Activated CD4-positive, alpha-beta T cell treated with anti-CD3 and anti-CD28 coated beads, Interleukin-2, amount 10 ng/mL, durations not matched to agents 7 days and 5 days (primary cell): ENCODE data around the gene DBT. TPM values are rescaled to one million over a fixed set of nuclear protein-coding genes. Genes with fewer than 3 reads are reported as not detected.
"Not testable (repeated sequence)": the region's sequence is repeated elsewhere in the genome, so short reads cannot be mapped to it uniquely, and the experiment has no call there.

ENCODE experiments used
- CTCF ChIA-PET: fragments of 350-600 bp; sonication (Branson Sonifier 250); formaldehyde crosslinking; loops from one replicate; lab custom pipeline; 2021; ENCODE audit warnings: antibody characterized with exemption; lab: Charles Lee
- POLR2A ChIA-PET: fragments of 350-600 bp; sonication (Branson Sonifier 250); formaldehyde crosslinking; loops from one replicate; lab custom pipeline; 2021; ENCODE audit warnings: antibody characterized with exemption; lab: Charles Lee
- DNase-seq: peaks from one replicate; pipeline ENCODE4 v3.0.0-alpha.2; 2020
- H3K27ac Mint-ChIP-seq: one replicate; pipeline ENCODE4 v1.8.0; 2021; ENCODE audit warnings: mild to moderate bottlenecking, moderate library complexity, mixed read lengths
- H3K27me3 Mint-ChIP-seq: one replicate; pipeline ENCODE4 v1.8.0; 2021; ENCODE audit warnings: mixed read lengths
- H3K36me3 Mint-ChIP-seq: one replicate; pipeline ENCODE4 v1.8.0; 2021; ENCODE audit warnings: low read depth, mixed read lengths
- H3K4me1 Mint-ChIP-seq: one replicate; pipeline ENCODE4 v1.8.0; 2021; ENCODE audit warnings: mixed read lengths
- H3K4me3 Mint-ChIP-seq: one replicate; pipeline ENCODE4 v1.8.0; 2021; ENCODE audit warnings: mild to moderate bottlenecking, moderate library complexity, mixed read lengths
- H3K9me3 Mint-ChIP-seq: one replicate; pipeline ENCODE4 v1.8.0; 2021; ENCODE audit warnings: mixed read lengths
- total RNA-seq, 2 experiments: library from RNA; stranded (reverse); gene quantifications; one replicate each; pipeline ENCODE4 v1.2.3, GENCODE V29; 2021

DBT gene
- total RNA-seq, 2 experiments from 2014 or later, result 10.3 to 10.7 TPM

DNA sequence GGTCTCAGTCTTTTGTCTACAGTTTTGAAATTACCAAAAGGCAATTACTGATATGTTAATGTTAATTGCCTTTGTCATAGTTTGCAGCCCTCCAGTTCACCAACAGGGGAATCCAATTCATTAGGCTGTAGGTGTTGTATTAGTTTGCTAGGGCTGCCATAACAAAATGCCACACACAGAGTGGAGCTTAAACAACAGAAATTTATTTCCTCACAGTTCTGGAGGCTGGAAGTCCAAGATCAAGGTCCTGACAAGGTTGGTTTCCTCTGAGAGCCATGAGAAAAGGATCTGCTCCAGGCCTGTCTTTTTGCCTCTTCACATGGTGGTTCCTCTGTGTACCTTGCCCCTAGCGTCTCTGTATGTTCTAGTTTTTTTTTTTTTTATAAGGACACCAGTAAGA is 17.6 kb upstream of the DBT start:
- ChIA-PET POLR2A (no interaction called here), CTCF (interaction anchor here (0.7 to 3.2 kb wide), 7 partner anchors 12 to 192 kb away, joined by 3 to 11 read pairs (median 4); partner anchors contain the start of genes CDC14A and DBT)
- no peaks in the 10 kb centered on the region for H3K9me3 Mint-ChIP-seq
- no peaks in the 10 kb centered on the region for H3K27me3 Mint-ChIP-seq
- H3K36me3 Mint-ChIP-seq, result peaks cover 50% of the 10 kb centered on the region
- peaks cover 48% of the 10 kb centered on the region for H3K4me1 Mint-ChIP-seq
- DNase-seq, result no peak
- H3K27ac Mint-ChIP-seq, result peak overlapping the region; percentile 98
- peak overlapping the region; percentile 96 for H3K4me3 Mint-ChIP-seq

DNA sequence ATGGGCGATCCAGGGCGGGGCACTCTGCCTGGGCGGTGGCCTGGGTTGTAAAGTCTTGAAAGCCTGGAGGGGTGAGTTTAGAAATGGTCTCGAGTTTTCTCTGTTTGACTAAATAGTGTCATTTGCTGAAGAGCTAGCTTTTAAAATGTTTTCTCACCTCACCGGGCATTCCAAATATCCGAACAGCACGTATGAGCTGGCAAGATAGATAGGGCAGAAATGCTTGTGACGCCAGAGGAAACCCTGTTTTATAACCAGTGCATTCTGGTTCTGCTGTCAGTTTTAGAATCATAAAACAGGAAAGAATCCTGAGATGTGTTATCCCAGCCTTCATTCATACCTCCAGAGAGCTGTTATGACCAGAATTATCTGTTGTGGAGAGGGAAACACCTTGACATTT is 17.1 kb upstream of the DBT start:
- H3K9me3 Mint-ChIP-seq, result peaks cover 2% of the 10 kb centered on the region
- ChIA-PET POLR2A (no interaction called here), CTCF (interaction anchor here (0.7 to 3.2 kb wide), 8 partner anchors 12 to 193 kb away, joined by 3 to 11 read pairs (median 4); partner anchors contain the start of genes CDC14A and DBT)
- H3K27ac Mint-ChIP-seq, result peak overlapping the region; percentile 98
- H3K27me3 Mint-ChIP-seq, result no peaks in the 10 kb centered on the region
- peaks cover 44% of the 10 kb centered on the region for H3K4me1 Mint-ChIP-seq
- H3K36me3 Mint-ChIP-seq, result peaks cover 46% of the 10 kb centered on the region
- peak; percentile 16 for DNase-seq
- H3K4me3 Mint-ChIP-seq, result peak overlapping the region; percentile 96

GRCh38 chr1:100265931-100266740 is 16.5 kb upstream of the DBT start, which contains the start of gene RTCA:
RTCA (plus strand) TSS chr1:100266216; CDS start chr1:100266376, 160 bp downstream.
- peak; percentile 97 for DNase-seq
- Mint-ChIP-seq H3K27me3 (no peaks in the 10 kb centered on the region), H3K4me1 (peaks cover 42% of the 10 kb centered on the region), H3K9me3 (peaks cover 2% of the 10 kb centered on the region), H3K4me3 (peak within 1 kb of the TSS; percentile 96), H3K27ac (peak within 1 kb of the TSS; percentile 98), H3K36me3 (peaks cover 43% of the 10 kb centered on the region)
- POLR2A ChIA-PET, result no interaction called here
- CTCF ChIA-PET, result interaction anchor here (0.6 to 3.2 kb wide), 13 partner anchors 9 to 859 kb away, joined by 3 to 11 read pairs (median 3); partner anchors contain the start of genes CDC14A and DBT

GRCh38 chr1:100265562-100265930 is 15.9 kb upstream of the DBT start:
- Mint-ChIP-seq H3K36me3 (peaks cover 39% of the 10 kb centered on the region), H3K4me3 (peak overlapping the region; percentile 96), H3K27ac (peak overlapping the region; percentile 98), H3K9me3 (peaks cover 2% of the 10 kb centered on the region), H3K27me3 (no peaks in the 10 kb centered on the region), H3K4me1 (peaks cover 39% of the 10 kb centered on the region)
- ChIA-PET CTCF (interaction anchor here (0.6 to 3.2 kb wide), 8 partner anchors 9 to 194 kb away, joined by 3 to 11 read pairs (median 4); partner anchors contain the start of genes CDC14A and DBT), POLR2A (no interaction called here)
- DNase-seq, result no peak

DNA sequence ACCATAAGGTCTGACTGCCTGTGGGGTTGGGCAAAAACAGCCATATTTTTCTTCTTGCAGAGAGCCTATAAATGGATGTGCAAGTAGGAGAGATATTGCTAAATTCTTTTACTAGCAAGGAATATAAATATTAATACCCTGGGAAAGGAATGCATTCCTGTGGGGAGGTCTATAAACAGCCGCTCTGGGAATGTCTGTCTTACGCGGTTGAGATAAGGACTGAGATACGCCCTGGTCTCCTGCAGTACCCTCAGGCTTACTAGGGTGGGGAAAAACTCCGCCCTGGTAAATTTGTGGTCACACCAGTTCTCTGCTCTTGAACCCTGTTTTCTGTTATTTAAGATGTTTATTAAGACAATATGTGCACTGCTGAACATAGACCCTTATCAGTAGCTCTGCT is 14.4 kb upstream of the DBT start:
- CTCF ChIA-PET, DNase-seq, H3K27ac Mint-ChIP-seq, H3K9me3 Mint-ChIP-seq, H3K27me3 Mint-ChIP-seq, POLR2A ChIA-PET, H3K4me3 Mint-ChIP-seq: not testable (repeated sequence)
- Mint-ChIP-seq H3K4me1 (peaks cover 32% of the 10 kb centered on the region), H3K36me3 (peaks cover 31% of the 10 kb centered on the region)

DNA sequence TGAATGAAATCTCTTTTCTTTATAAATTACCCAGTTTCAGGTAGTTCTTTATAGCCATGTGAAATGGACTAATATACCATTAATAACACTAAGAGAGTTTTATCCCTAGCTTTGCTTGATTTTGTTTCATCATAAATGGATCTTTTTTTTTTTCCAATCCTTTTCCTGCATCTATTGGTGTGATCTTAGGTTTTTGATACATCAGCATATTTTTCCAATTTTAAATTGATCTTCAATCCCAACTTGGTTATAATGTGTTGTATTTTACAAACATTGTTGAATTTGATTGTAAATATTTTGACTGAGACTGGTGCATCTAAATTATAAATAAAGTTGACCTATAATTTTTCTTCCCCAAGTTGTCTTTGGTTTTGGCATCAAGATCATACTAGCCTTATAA is 12.1 kb upstream of the DBT start:
- POLR2A ChIA-PET, result no interaction called here
- Mint-ChIP-seq H3K36me3 (peaks cover 16% of the 10 kb centered on the region), H3K4me3 (no peak overlapping the region)

DNA sequence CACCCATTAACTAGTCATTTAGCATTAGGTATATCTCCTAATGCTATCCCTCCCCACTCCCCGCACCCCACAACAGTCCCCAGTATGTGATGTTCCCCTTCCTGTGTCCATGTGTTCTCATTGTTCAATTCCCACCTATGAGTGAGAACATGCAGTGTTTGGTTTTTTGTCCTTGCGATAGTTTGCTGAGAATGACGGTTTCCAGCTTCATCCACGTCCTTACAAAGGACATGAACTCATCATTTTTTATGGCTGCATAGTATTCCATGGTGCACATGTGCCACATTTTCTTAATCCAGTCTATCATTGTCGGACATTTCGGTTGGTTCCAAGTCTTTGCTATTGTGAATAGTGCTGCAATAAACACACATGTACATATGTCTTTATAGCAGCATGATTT is 8.8 kb upstream of the DBT start:
- DNase-seq, CTCF ChIA-PET, H3K4me1 Mint-ChIP-seq, H3K36me3 Mint-ChIP-seq, H3K4me3 Mint-ChIP-seq, POLR2A ChIA-PET, H3K9me3 Mint-ChIP-seq, H3K27ac Mint-ChIP-seq: not testable (repeated sequence)
- peaks cover 12% of the 10 kb centered on the region for H3K27me3 Mint-ChIP-seq

More for the DNA sequence above, 12.1 kb upstream of the DBT start:
- peaks cover 13% of the 10 kb centered on the region for H3K4me1 Mint-ChIP-seq
- no peak for DNase-seq
- H3K9me3 Mint-ChIP-seq, result peaks cover 2% of the 10 kb centered on the region
- CTCF ChIA-PET, result interaction anchor here (0.7 kb wide), 1 partner anchor 1044 kb away, joined by 3 read pairs; no protein-coding TSS in a partner anchor
- no peak overlapping the region for H3K27ac Mint-ChIP-seq
- peaks cover 5% of the 10 kb centered on the region for H3K27me3 Mint-ChIP-seq

DNA sequence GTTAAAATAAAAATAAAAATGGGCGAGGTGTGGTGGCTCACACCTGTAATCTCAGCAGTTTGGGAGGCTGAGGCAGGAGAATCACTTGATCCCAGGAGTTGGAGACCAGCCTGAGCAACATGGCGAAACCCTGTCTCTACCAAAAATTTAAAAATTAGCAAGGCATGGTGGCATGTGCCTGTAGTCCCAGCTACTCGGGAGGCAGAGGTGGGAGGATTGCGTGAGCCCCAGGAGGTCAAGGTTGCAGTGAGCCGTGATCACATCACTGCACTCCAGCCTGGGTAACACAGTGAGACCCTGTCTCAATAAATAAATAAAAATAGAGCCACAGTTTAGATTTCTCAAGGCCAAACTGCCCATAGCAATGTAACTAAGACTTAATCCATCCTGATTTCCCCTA is 6.6 kb upstream of the DBT start:
- POLR2A ChIA-PET, H3K4me3 Mint-ChIP-seq, H3K9me3 Mint-ChIP-seq, H3K4me1 Mint-ChIP-seq, H3K36me3 Mint-ChIP-seq, H3K27ac Mint-ChIP-seq, DNase-seq: not testable (repeated sequence)
- H3K27me3 Mint-ChIP-seq, result peaks cover 14% of the 10 kb centered on the region
- CTCF ChIA-PET, result interaction anchor here (0.6 to 1.3 kb wide), 2 partner anchors 9 to 18 kb away, joined by 3 to 4 read pairs; partner anchors contain the start of gene RTCA

DNA sequence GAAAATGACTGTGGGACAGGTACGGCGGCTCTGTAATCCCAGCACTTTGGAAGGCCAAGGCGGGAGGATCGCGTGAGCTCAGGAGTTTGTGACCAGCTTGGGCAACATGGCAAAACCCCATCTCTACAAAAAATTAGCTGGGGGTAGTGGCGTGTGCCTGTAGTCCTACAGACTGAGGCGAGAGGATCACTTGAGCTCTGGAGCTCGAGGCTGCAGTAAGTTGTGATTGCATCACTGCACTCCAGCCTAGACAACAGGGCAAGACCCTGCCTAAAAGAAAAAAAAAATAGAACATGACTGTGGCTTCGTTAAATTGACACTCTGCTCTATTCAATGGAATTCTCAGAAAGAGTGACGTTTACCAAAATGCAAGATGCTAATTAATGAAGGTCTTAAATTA is 3.9 kb upstream of the DBT start:
- Mint-ChIP-seq H3K27me3 (peaks cover 9% of the 10 kb centered on the region), H3K4me3 (no peak overlapping the region), H3K27ac (no peak overlapping the region), H3K4me1 (no peaks in the 10 kb centered on the region), H3K9me3 (no peaks in the 10 kb centered on the region), H3K36me3 (no peaks in the 10 kb centered on the region)
- CTCF ChIA-PET, result no interaction called here
- DNase-seq, result no peak
- POLR2A ChIA-PET, result no interaction called here

GRCh38 chr1:100252901-100253300 is 3.3 kb upstream of the DBT start:
- ChIA-PET POLR2A (no interaction called here), CTCF (interaction anchor here (0.6 kb wide), 1 partner anchor 56 kb away, joined by 4 read pairs; no protein-coding TSS in a partner anchor)
- DNase-seq, result no peak
- Mint-ChIP-seq H3K9me3 (no peaks in the 10 kb centered on the region), H3K4me1 (no peaks in the 10 kb centered on the region), H3K4me3 (no peak overlapping the region), H3K27me3 (peaks cover 9% of the 10 kb centered on the region), H3K36me3 (no peaks in the 10 kb centered on the region), H3K27ac (no peak overlapping the region)

GRCh38 chr1:100250807-100251206 is 1.2 kb upstream of the DBT start:
- H3K4me3 Mint-ChIP-seq, result no peak overlapping the region
- ChIA-PET CTCF (interaction anchor here (0.9 to 2.4 kb wide), 2 partner anchors 15 to 32 kb away, joined by 3 to 8 read pairs; partner anchors contain the start of gene RTCA), POLR2A (no interaction called here)
- no peak for DNase-seq
- H3K27me3 Mint-ChIP-seq, result peaks cover 9% of the 10 kb centered on the region
- peak overlapping the region; percentile 31 for H3K27ac Mint-ChIP-seq
- H3K9me3 Mint-ChIP-seq, result no peaks in the 10 kb centered on the region
- H3K36me3 Mint-ChIP-seq, result peaks cover 2% of the 10 kb centered on the region
- H3K4me1 Mint-ChIP-seq, result peaks cover 9% of the 10 kb centered on the region

GRCh38 chr1:100250264-100250663 is 630 bp upstream of the DBT start:
- no peak for DNase-seq
- H3K9me3 Mint-ChIP-seq, result no peaks in the 10 kb centered on the region
- H3K4me1 Mint-ChIP-seq, result peaks cover 9% of the 10 kb centered on the region
- H3K27me3 Mint-ChIP-seq, result peaks cover 9% of the 10 kb centered on the region
- CTCF ChIA-PET, result interaction anchor here (0.9 to 2.4 kb wide), 3 partner anchors 12 to 31 kb away, joined by 3 to 8 read pairs (median 4); partner anchors contain the start of gene RTCA
- no peak overlapping the region for H3K27ac Mint-ChIP-seq
- peaks cover 2% of the 10 kb centered on the region for H3K36me3 Mint-ChIP-seq
- no peak overlapping the region for H3K4me3 Mint-ChIP-seq
- POLR2A ChIA-PET, result no interaction called here

DNA sequence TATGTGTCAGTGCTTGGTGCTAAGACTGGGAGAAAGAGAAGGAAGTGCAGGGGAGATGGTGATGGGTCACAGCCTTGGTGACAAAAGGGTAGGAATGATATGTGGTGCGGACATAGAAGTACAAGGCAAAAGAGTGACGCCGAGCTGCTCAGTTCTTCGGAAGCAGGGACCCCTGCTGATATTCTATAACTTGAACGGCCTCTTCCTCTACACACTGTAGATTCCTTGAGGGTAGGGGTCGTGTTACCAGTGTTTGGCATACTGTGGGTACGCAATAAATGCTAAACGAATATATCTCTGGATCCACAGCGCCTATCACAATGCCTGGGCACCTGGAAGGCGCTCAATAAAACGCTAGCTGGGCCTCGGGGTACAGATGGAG is 488 bp downstream of the DBT start:
- Mint-ChIP-seq H3K36me3 (peaks cover 2% of the 10 kb centered on the region), H3K9me3 (no peaks in the 10 kb centered on the region), H3K4me1 (peaks cover 10% of the 10 kb centered on the region), H3K27ac (no peak overlapping the region), H3K27me3 (peaks cover 5% of the 10 kb centered on the region), H3K4me3 (no peak overlapping the region)
- DNase-seq, result no peak
- CTCF ChIA-PET, result interaction anchor here (1.0 to 2.4 kb wide), 2 partner anchors 11 to 17 kb away, joined by 4 to 8 read pairs; partner anchors contain the start of gene RTCA
- POLR2A ChIA-PET, result no interaction called here
